C4-2B (cell line): Measurements from ENCODE around the gene GRM2.

ENCODE experiments used
- H3K27ac ChIP-seq: fragments of 450-650 bp; 2 replicates; pipeline ENCODE4 v1.5.1; 2017
- ZFX ChIP-seq: fragments of 450-650 bp; IDR thresholded peaks from 2 replicates; pipeline ENCODE4 v1.6.1; 2017
- TF ChIP-seq, protein P1 (sequence below): fragments of 450-650 bp; conservative IDR thresholded peaks from 2 replicates; pipeline ENCODE4 v1.5.1; 2017; ENCODE audit warnings: mild to moderate bottlenecking

GRM2 gene

DNA sequence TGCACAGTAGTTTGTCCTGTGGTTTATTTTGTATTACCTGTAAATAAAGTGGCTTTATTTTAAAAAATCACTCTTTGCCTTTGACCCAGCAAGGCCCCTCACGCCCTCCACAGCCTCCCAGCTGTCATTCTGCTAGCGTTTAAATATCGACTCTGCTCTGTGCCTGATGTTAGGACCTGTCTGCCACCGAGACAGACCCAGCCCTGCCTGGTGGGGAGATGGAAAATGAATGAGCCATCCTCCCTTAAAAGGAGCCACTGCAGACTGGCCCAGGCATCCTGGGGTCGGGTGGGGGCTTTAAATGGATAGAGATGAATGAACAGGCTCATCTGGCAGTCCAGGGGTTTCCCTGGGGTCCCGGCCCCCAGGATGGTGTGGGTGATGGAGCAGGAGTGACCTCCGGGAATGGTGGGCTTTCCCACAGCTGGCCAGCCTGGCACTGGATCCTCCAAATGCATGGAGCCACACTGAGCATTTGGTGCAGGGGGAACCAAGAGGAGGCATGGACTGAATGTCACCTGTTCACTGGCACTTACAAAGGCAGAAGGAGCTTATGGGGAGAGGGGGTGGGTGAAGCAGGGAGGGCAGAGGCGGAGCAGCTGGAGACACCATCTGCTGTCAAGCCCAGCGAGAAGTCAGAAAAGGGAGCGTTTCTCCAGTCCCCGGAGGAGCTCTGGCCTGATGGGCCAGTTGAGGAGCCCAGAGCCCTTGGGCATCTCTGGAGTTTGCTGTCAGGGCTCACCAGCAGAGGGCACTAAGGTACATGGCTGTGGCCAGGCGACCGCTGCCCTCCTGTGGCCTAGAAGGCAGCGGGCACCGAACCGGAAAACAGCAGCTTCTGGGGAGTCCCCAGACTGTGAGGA lies 11.9 kb downstream of the GRM2 start:
- TF ChIP-seq, protein P1, sequence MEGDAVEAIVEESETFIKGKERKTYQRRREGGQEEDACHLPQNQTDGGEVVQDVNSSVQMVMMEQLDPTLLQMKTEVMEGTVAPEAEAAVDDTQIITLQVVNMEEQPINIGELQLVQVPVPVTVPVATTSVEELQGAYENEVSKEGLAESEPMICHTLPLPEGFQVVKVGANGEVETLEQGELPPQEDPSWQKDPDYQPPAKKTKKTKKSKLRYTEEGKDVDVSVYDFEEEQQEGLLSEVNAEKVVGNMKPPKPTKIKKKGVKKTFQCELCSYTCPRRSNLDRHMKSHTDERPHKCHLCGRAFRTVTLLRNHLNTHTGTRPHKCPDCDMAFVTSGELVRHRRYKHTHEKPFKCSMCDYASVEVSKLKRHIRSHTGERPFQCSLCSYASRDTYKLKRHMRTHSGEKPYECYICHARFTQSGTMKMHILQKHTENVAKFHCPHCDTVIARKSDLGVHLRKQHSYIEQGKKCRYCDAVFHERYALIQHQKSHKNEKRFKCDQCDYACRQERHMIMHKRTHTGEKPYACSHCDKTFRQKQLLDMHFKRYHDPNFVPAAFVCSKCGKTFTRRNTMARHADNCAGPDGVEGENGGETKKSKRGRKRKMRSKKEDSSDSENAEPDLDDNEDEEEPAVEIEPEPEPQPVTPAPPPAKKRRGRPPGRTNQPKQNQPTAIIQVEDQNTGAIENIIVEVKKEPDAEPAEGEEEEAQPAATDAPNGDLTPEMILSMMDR: peak; percentile 94
- TF ChIP-seq ZFX: no peak
- no peak overlapping the region for H3K27ac ChIP-seq

DNA sequence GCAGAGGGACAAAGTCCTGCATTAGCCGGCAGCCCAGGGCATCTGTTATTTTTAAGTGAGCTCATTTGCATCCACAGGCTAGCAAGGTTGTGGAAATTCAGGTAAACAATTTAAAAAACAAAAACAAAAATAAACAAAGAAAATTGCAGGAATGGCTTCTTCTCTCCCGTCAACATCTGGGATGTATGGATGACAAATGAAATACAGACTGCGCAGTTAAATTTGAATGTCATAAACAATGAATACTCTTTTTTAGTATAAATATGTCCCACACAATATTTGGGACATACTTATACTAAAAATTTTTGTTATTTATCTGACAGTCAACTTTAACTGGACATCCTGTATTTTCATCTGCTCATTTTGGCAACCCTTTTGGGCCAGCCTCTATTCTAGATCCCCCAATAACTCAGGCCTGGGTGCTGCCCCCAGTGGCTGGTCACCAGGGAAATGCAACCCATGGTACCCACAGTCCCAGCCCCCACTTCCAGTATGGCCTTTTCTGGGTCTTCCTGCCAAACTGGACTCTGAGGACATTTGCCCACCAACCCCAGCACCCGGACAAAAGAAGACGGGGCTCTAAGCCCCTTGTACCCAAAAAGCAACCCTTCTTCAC lies 12.7 kb downstream of the GRM2 start:
- TF ChIP-seq, protein P1: peak; percentile 21
- TF ChIP-seq ZFX: no peak
- H3K27ac ChIP-seq: no peak overlapping the region

DNA sequence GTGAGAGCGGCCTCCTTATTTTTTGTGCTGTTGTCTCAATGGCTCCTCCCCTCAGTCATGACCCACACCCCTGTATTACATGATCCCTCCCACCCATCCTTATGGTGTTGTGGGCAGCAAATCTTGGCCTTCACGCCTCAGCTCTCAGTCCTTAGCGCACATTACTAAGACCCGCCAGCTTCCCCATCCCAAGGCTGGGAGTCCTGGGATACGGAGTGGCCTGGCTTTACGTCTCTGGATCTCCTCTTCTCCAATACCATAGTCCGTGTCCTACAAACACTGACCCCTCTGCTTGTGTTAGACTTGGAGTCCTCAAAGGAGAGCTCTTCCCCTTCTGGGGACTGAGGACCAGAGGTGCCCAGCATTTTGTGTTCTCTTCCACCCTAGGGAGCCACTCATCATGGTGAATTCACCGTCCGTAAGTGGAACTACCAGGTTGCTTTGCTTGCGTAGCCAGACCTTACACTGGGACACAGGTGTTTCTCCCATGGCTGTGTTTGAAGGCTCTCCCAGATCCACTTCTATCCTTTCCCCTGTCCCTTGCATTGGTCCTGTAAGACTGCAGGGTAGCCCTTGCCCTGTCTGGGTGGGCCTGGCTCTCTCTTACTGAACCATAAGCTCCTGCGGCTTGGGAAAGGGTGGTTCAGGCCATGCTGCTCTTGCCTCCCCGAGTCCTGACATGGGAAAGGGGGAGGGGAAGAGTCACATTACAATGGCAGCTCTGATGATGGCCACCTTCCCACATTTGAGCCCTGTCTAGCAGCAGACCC lies 13.6 kb downstream of the GRM2 start:
- TF ChIP-seq ZFX: no peak
- TF ChIP-seq, protein P1: no peak
- H3K27ac ChIP-seq: no peak overlapping the region

DNA sequence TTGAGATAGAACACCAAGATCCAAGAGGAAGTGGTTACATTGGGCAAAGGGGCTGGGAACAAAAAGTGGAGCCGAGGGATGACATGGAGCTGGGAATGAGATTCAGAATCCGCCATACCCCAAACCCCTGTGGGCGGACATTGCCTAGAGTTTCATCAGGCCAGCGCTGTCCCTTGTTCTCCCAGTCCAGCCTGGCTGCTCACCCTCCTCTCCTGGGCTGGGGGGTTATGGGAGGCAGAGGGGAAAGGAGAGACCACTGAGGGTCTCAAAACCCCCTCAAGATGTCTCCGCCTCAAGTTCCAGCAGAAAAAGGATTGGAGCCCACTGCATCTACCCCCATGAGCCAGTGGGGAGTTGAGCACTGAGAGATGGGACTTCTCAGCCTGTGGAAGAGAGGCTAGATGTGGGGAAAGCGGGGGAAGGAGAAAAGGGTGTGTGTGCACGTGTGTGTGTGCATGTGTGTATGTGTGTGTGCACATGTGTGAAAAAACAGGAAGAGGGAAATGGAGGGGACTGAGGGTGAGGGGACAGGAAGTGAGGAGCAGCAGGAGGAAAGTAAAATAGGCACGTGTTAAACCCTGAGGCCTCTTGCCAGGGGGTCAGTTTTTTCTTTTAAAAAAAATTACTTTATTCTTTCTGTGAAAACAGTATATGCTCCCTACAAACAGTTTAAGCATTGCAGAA lies 14.3 kb downstream of the GRM2 start:
- TF ChIP-seq, protein P1: no peak
- TF ChIP-seq ZFX: no peak
- H3K27ac ChIP-seq: no peak overlapping the region

DNA sequence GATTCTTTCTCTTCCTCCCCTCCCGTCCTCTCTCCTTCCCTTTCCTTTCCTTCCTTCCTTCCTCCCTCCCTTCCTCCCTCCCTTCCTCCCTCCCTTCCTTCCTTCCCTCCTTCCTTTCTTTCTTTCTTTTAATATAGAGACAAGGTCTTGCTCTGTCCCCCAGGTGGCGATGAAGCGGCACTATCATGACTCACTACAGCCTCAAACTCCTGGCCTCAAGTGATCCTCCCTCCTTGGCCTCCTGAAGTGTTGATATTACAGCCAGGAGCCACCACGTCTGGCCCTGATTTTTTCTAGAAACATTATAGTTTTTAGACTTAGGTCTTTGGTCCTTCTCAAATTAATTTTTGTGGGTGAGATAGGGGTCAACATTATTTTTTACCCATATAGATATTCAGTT lies 15.5 kb downstream of the GRM2 start:
- TF ChIP-seq, protein P1: peak; percentile 17
- TF ChIP-seq ZFX: no peak
- H3K27ac ChIP-seq: no peak overlapping the region

DNA sequence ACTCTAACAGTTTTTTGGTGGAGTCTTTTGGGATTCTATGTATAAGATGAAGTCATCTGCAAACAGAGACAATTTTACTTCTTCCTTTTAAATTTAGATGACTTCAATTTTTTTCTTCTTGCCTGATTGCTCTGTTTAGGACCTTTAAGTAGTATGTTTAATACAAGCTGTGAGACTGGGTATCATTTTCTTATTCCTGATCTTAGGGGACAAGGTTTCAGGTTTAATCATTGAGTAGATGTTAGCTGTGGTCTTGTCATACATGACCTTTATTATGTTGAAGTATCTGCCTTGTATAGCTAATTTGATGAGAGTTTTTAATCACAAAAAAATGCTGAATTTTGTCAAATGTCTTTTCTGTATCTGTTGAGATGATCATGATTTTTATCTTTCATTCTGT lies 20.6 kb downstream of the GRM2 start:
- H3K27ac ChIP-seq: no peak overlapping the region
- TF ChIP-seq, protein P1: no peak
- no peak for TF ChIP-seq ZFX
